ENCODE data around the gene FUCA2. TPM values are rescaled to one million over a fixed set of nuclear protein-coding genes. Genes with fewer than 3 reads are reported as not detected.

The FUCA2 gene
- total RNA-seq, 1 experiment from 2014 or later = 72.1 TPM

- Histone ChIP-seq H2AK5ac (ENCODE audit: insufficient read length, low read length) (no peak overlapping the region), H2BK15ac (ENCODE audit: low read depth, low read length) (no peak overlapping the region), H3K18ac (ENCODE audit: insufficient read length, low read depth, low read length) (no peak overlapping the region), H3K4me1 (ENCODE audit: insufficient read depth, low read length) (no peaks in the 10 kb centered on the region), H3K79me1 (ENCODE audit: insufficient read depth, low read depth, low read length, poor library complexity, severe bottlenecking) (no peaks in the 10 kb centered on the region), H2BK20ac (ENCODE audit: low read depth, low read length, poor library complexity, severe bottlenecking) (no peak overlapping the region), H3K23me2 (ENCODE audit: insufficient read length, low read depth, low read length, poor library complexity, severe bottlenecking) (no peaks in the 10 kb centered on the region), H2BK120ac (ENCODE audit: low read depth, low read length, poor library complexity, severe bottlenecking) (no peak overlapping the region), H3K23ac (ENCODE audit: insufficient read length, low read depth, low read length) (no peak overlapping the region), H4K91ac (ENCODE audit: insufficient read length, low read depth, low read length) (no peak overlapping the region), H3K9me3 (ENCODE audit: control insufficient read depth, low read depth, low read length) (no peaks in the 10 kb centered on the region), H3K79me2 (ENCODE audit: insufficient read depth, low read length) (no peaks in the 10 kb centered on the region), H3K56ac (ENCODE audit: insufficient read length, low read depth, low read length) (no peak overlapping the region), H3K9ac (ENCODE audit: extremely low read depth, insufficient read length, low read length) (no peak overlapping the region), H3K4ac (ENCODE audit: low read depth, low read length) (no peak overlapping the region), H2BK12ac (ENCODE audit: insufficient read length, low read depth, low read length) (no peak overlapping the region), H3K27me3 (ENCODE audit: insufficient read depth, low read length) (no peaks in the 10 kb centered on the region), H3K4me2 (ENCODE audit: insufficient read depth, insufficient read length, low read length) (no peak overlapping the region), H4K5ac (ENCODE audit: insufficient read length, low read depth, low read length) (no peak overlapping the region), H3K14ac (ENCODE audit: insufficient read depth, low read length) (no peak overlapping the region), H3K27ac (ENCODE audit: insufficient read length, low read depth, low read length) (no peak overlapping the region), H4K8ac (replicated peaks; ENCODE audit: insufficient read length, low read depth, low read length) (no peak overlapping the region), H2AFZ (ENCODE audit: low read length) (no peak overlapping the region), H2BK5ac (ENCODE audit: insufficient read length, low read length) (no peak overlapping the region), H4K20me1 (ENCODE audit: control insufficient read depth, insufficient read depth, insufficient read length) (no peaks in the 10 kb centered on the region), H3T11ph (ENCODE audit: low read length) (no peak overlapping the region)
- no CpG with 5 or more reads among the region's 3 CpGs for WGBS (ENCODE audit: extremely low coverage, insufficient read length, low lambda C conversion rate)
- H3K27ac Mint-ChIP-seq = no peak overlapping the region
- no peak overlapping the region for H3K4me3 Mint-ChIP-seq
- no peaks in the 10 kb centered on the region for H3K36me3 Mint-ChIP-seq (ENCODE audit: insufficient read depth in 1 of 3, low read depth in 3 of 3)
- H3K4me1 Mint-ChIP-seq = peaks cover 15 to 19% of the 10 kb centered on the region in 2 experiments
- H3K9me3 Mint-ChIP-seq = no peaks in the 10 kb centered on the region
- TF ChIP-seq, protein P1, sequence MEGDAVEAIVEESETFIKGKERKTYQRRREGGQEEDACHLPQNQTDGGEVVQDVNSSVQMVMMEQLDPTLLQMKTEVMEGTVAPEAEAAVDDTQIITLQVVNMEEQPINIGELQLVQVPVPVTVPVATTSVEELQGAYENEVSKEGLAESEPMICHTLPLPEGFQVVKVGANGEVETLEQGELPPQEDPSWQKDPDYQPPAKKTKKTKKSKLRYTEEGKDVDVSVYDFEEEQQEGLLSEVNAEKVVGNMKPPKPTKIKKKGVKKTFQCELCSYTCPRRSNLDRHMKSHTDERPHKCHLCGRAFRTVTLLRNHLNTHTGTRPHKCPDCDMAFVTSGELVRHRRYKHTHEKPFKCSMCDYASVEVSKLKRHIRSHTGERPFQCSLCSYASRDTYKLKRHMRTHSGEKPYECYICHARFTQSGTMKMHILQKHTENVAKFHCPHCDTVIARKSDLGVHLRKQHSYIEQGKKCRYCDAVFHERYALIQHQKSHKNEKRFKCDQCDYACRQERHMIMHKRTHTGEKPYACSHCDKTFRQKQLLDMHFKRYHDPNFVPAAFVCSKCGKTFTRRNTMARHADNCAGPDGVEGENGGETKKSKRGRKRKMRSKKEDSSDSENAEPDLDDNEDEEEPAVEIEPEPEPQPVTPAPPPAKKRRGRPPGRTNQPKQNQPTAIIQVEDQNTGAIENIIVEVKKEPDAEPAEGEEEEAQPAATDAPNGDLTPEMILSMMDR (conservative IDR thresholded peaks at IDR 0.05) = no peak
- DNase-seq = no peak
- H3K27me3 Mint-ChIP-seq (ENCODE audit: low read depth) = no peaks in the 10 kb centered on the region; the same call in 1 of the 2 replicates
These were observed 35.1 kb upstream of the FUCA2 start for GRCh38 chr6:143546599-143546998.
